Measurements from ENCODE around the gene ADGRV1. TPM values are rescaled to one million over a fixed set of nuclear protein-coding genes. Genes with fewer than 3 reads are reported as not detected.

ADGRV1 gene
- total RNA-seq, 1 donor from 2014 or later, result 18.2 TPM

DNA sequence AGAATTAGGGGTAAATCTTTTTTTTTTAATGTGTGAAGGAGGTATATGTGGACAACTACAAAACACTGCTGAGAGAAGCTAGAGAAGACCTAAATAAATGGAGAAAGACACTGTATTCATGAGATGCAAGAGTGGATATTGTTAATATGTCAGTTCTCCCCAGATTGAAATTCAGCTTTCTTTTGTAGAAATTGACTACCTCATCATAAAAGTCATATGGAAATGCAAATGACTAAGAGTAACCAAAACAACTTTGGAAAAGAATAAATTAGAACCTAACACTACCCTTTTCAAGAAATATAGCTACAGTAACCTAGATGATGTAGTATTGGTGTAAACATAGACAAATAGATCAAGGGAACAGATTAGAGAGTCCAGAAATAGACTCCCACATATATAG is 400.7 kb downstream of the ADGRV1 start:
- TF ChIP-seq, protein P1, sequence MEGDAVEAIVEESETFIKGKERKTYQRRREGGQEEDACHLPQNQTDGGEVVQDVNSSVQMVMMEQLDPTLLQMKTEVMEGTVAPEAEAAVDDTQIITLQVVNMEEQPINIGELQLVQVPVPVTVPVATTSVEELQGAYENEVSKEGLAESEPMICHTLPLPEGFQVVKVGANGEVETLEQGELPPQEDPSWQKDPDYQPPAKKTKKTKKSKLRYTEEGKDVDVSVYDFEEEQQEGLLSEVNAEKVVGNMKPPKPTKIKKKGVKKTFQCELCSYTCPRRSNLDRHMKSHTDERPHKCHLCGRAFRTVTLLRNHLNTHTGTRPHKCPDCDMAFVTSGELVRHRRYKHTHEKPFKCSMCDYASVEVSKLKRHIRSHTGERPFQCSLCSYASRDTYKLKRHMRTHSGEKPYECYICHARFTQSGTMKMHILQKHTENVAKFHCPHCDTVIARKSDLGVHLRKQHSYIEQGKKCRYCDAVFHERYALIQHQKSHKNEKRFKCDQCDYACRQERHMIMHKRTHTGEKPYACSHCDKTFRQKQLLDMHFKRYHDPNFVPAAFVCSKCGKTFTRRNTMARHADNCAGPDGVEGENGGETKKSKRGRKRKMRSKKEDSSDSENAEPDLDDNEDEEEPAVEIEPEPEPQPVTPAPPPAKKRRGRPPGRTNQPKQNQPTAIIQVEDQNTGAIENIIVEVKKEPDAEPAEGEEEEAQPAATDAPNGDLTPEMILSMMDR (IDR thresholded peaks at IDR 0.05; ENCODE audit: partially characterized antibody, unreplicated experiment), result no peak
- Mint-ChIP-seq H3K4me3 (ENCODE audit: unreplicated experiment) (no peak overlapping the region), H3K27ac (ENCODE audit: unreplicated experiment) (no peak overlapping the region), H3K36me3 (ENCODE audit: unreplicated experiment) (no peaks in the 10 kb centered on the region), H3K9me3 (ENCODE audit: unreplicated experiment) (no peaks in the 10 kb centered on the region), H3K4me1 (ENCODE audit: low read depth, unreplicated experiment) (no peaks in the 10 kb centered on the region), H3K27me3 (ENCODE audit: unreplicated experiment) (no peaks in the 10 kb centered on the region)
- no peak for DNase-seq

DNA sequence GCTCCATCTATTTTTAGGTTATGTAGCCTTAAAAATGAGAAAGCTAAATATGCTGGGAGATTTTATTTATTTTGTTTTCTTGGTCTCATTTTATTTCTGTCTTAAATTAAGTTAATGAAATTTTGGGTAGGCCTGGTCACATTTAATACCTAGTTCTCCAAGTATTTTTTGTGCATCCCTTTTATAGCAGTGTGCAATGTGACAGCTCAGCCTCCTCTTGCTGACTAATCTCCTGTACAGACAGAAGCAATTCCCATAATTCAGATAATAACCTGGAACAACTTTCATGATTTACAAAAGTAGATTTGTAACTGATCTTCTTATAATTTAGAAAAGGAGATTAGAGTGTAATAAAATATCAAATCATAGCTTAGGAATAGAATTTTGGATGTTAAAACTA is 403.9 kb downstream of the ADGRV1 start:
- Mint-ChIP-seq H3K27me3 (ENCODE audit: unreplicated experiment) (peaks cover 3% of the 10 kb centered on the region), H3K27ac (ENCODE audit: unreplicated experiment) (no peak overlapping the region), H3K9me3 (ENCODE audit: unreplicated experiment) (no peaks in the 10 kb centered on the region), H3K36me3 (ENCODE audit: unreplicated experiment) (no peaks in the 10 kb centered on the region), H3K4me3 (ENCODE audit: unreplicated experiment) (no peak overlapping the region), H3K4me1 (ENCODE audit: low read depth, unreplicated experiment) (no peaks in the 10 kb centered on the region)
- no peak for DNase-seq
- TF ChIP-seq, protein P1 (IDR thresholded peaks at IDR 0.05; ENCODE audit: partially characterized antibody, unreplicated experiment), result no peak

DNA sequence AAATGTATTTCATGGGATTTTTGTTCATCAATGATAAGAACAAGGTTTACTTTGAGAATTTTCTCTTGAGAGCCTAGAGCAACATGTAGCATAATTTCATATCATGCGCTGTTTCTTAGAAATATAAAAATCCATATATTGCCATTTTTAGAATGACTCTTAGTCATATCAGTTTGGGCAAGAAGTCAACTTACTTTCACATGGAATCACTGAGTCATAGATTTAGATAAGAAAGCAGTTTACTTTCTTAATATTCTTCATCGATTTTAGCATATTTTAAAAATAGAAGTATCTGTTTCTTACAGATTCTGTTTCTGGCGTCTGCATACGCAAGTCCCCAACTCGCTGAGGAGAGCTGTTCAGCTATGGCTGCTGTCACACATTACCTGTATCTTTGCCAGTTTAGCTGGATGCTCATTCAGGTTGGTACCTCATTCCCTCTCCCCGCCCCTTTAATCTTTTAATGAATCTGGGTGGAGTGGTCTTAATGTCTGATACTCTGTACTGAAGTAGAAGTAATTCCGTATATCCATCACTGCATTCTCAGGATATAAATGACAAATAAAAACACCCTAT is 406.6 kb downstream of the ADGRV1 start:
- no peak for DNase-seq
- Mint-ChIP-seq H3K27ac (ENCODE audit: unreplicated experiment) (no peak overlapping the region), H3K9me3 (ENCODE audit: unreplicated experiment) (no peaks in the 10 kb centered on the region), H3K4me3 (ENCODE audit: unreplicated experiment) (no peak overlapping the region), H3K4me1 (ENCODE audit: low read depth, unreplicated experiment) (no peaks in the 10 kb centered on the region), H3K27me3 (ENCODE audit: unreplicated experiment) (peaks cover 3% of the 10 kb centered on the region), H3K36me3 (ENCODE audit: unreplicated experiment) (no peaks in the 10 kb centered on the region)
- TF ChIP-seq, protein P1 (IDR thresholded peaks at IDR 0.05; ENCODE audit: partially characterized antibody, unreplicated experiment), result no peak

DNA sequence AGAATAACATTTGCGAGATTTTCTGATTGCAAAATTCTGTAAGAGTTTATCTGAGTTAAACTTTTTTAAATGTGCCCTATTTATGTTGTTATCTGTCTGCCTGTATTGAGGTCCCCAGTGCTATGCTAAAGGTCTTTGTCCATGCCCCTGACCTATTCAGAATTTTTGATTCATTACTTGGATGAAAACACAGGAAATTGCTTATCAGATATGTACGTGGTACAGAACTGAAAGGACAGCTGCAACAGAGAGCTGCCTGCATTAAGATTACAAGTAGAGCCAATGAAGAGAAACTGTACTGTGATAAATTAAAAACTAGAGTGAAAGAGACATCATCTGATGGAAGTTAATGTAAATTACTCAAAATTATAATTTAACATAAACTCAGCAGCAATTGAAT is 408.8 kb downstream of the ADGRV1 start:
- Mint-ChIP-seq H3K27ac (ENCODE audit: unreplicated experiment) (no peak overlapping the region), H3K4me1 (ENCODE audit: low read depth, unreplicated experiment) (no peaks in the 10 kb centered on the region), H3K9me3 (ENCODE audit: unreplicated experiment) (peaks cover 1% of the 10 kb centered on the region), H3K36me3 (ENCODE audit: unreplicated experiment) (peaks cover 5% of the 10 kb centered on the region), H3K27me3 (ENCODE audit: unreplicated experiment) (peaks cover 6% of the 10 kb centered on the region), H3K4me3 (ENCODE audit: unreplicated experiment) (no peak overlapping the region)
- TF ChIP-seq, protein P1 (IDR thresholded peaks at IDR 0.05; ENCODE audit: partially characterized antibody, unreplicated experiment), result no peak
- DNase-seq, result no peak

DNA sequence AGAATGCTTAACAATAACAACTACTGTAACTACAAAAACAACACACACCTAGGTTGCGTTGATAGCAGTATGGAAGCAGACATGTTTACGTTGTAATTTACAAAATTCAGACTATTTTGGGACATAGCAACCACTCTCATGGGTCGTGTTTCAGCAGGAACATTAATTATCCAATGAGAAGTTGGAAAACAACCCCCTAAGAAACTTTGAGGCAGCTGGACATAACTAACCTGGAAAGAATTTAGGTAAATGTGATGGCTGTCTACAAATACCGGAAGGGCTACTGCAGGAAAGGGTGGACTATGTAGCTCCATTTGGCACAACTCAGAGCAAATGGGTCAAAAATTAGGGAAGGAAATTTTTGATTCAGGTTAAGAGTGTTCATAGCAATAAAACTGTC is 409.3 kb downstream of the ADGRV1 start:
- peaks cover 5% of the 10 kb centered on the region for H3K36me3 Mint-ChIP-seq (ENCODE audit: unreplicated experiment)
- TF ChIP-seq, protein P1 (IDR thresholded peaks at IDR 0.05; ENCODE audit: partially characterized antibody, unreplicated experiment), result no peak
- peaks cover 4% of the 10 kb centered on the region for H3K9me3 Mint-ChIP-seq (ENCODE audit: unreplicated experiment)
- H3K4me1 Mint-ChIP-seq (ENCODE audit: low read depth, unreplicated experiment), result no peaks in the 10 kb centered on the region
- H3K27ac Mint-ChIP-seq (ENCODE audit: unreplicated experiment), result no peak overlapping the region
- H3K4me3 Mint-ChIP-seq (ENCODE audit: unreplicated experiment), result no peak overlapping the region
- no peak for DNase-seq
- peaks cover 8% of the 10 kb centered on the region for H3K27me3 Mint-ChIP-seq (ENCODE audit: unreplicated experiment)

Measured in glutamatergic neuron (in vitro differentiated cells).